GM23338 (cell line): Measurements from ENCODE around the gene COL4A2. TPM values are rescaled to one million over a fixed set of nuclear protein-coding genes. Genes with fewer than 3 reads are reported as not detected.
A peak's percentile ranks its signal among the peaks of the same experiment; 100 is the strongest.

Experiments
- ATAC-seq: fragments of 200-7000 bp; cut with Tn5 transposase; 3 replicates; pipeline ENCODE4 v1.9.1; 2020
- DNase-seq: peaks from one replicate; pipeline ENCODE4 v3.0.0-alpha.2; 2015; ENCODE audit warnings: low spot score
- H2AFZ ChIP-seq: fragments of 200-600 bp; sonication (generic); 2 replicates; pipeline ENCODE4 v1.8.0; 2016; ENCODE audit warnings: antibody characterized with exemption, mild to moderate bottlenecking, moderate library complexity
- H3F3A ChIP-seq: fragments of 200-600 bp; sonication (generic); replicated peaks from 2 replicates; pipeline ENCODE4 v1.8.0; 2017; ENCODE audit warnings: antibody characterized with exemption, mixed run types, low read depth
- H3K27ac ChIP-seq: fragments of 200-600 bp; sonication (generic); 2 replicates; pipeline ENCODE4 v1.6.1; 2016; ENCODE audit warnings: low read depth
- H3K27me3 ChIP-seq: fragments of 200-600 bp; sonication (generic); 2 replicates; pipeline ENCODE4 v1.8.0; 2016; ENCODE audit warnings: mild to moderate bottlenecking, mixed run types, moderate library complexity; ENCODE audit not compliant: insufficient read depth
- H3K36me3 ChIP-seq: fragments of 200-600 bp; sonication (generic); 2 replicates; pipeline ENCODE4 v1.8.0; 2016; ENCODE audit warnings: mild to moderate bottlenecking; ENCODE audit not compliant: insufficient read depth
- H3K4me1 ChIP-seq: fragments of 200-600 bp; sonication (generic); 2 replicates; pipeline ENCODE4 v1.8.0; 2016; ENCODE audit warnings: mild to moderate bottlenecking, moderate library complexity; ENCODE audit not compliant: insufficient read depth
- H3K4me2 ChIP-seq: fragments of 200-600 bp; sonication (generic); 2 replicates; pipeline ENCODE4 v1.7.1; 2017; ENCODE audit warnings: mixed run types
- H3K4me3 ChIP-seq: fragments of 200-600 bp; sonication (generic); 2 replicates; pipeline ENCODE4 v1.6.1; 2016; ENCODE audit warnings: mixed run types
- H3K79me2 ChIP-seq: fragments of 200-600 bp; sonication (generic); replicated peaks from 2 replicates; pipeline ENCODE4 v1.8.0; 2017; ENCODE audit warnings: mild to moderate bottlenecking; ENCODE audit not compliant: insufficient read depth
- H3K9me2 ChIP-seq: fragments of 200-600 bp; sonication (generic); 2 replicates; pipeline ENCODE4 v1.8.0; 2017; ENCODE audit not compliant: insufficient read depth
- H4K20me1 ChIP-seq: fragments of 200-600 bp; sonication (generic); replicated peaks from 2 replicates; pipeline ENCODE4 v1.8.0; 2017; ENCODE audit warnings: mild to moderate bottlenecking; ENCODE audit not compliant: insufficient read depth
- H3K27ac Mint-ChIP-seq: 2 replicates; pipeline ENCODE4 v1.8.0; 2020; ENCODE audit warnings: inconsistent platforms, mild to moderate bottlenecking, moderate library complexity, mixed read lengths
- H3K27me3 Mint-ChIP-seq: 3 replicates; pipeline ENCODE4 v1.8.0; 2022; ENCODE audit warnings: low read depth, mild to moderate bottlenecking, moderate library complexity, mixed read lengths, inconsistent platforms; ENCODE audit not compliant: insufficient read depth, poor library complexity
- H3K36me3 Mint-ChIP-seq: 3 replicates; pipeline ENCODE4 v1.8.0; 2021; ENCODE audit warnings: low read depth, mild to moderate bottlenecking, inconsistent platforms, moderate library complexity, mixed read lengths
- H3K4me1 Mint-ChIP-seq: 3 replicates; pipeline ENCODE4 v1.8.0; 2020; ENCODE audit warnings: mild to moderate bottlenecking, inconsistent platforms, mixed read lengths
- H3K4me3 Mint-ChIP-seq: 3 replicates; pipeline ENCODE4 v1.8.0; 2021; ENCODE audit warnings: moderate library complexity, mild to moderate bottlenecking, inconsistent platforms, mixed read lengths
- H3K9me3 Mint-ChIP-seq: 3 replicates; pipeline ENCODE4 v1.8.0; 2020; ENCODE audit warnings: moderate library complexity, mild to moderate bottlenecking, inconsistent platforms, mixed read lengths
- ETS1 ChIP-seq: IDR thresholded peaks from 2 replicates; pipeline ENCODE4 v1.6.1; 2016; ENCODE audit warnings: antibody characterized with exemption
- EZH2 ChIP-seq: fragments of 200-600 bp; sonication (generic); IDR thresholded peaks from one replicate; pipeline ENCODE4 v1.8.0; 2017; ENCODE audit warnings: antibody characterized with exemption, mild to moderate bottlenecking, low read depth; ENCODE audit not compliant: unreplicated experiment
- EZH2phosphoT487 ChIP-seq: fragments of 200-600 bp; sonication (generic); IDR thresholded peaks from one replicate; pipeline ENCODE4 v1.8.1; 2018; ENCODE audit warnings: antibody characterized with exemption; ENCODE audit not compliant: unreplicated experiment
- JUNB ChIP-seq: IDR thresholded peaks from one replicate; pipeline ENCODE4 v1.6.1; 2016; ENCODE audit warnings: antibody characterized with exemption; ENCODE audit not compliant: unreplicated experiment
- POLR2AphosphoS5 ChIP-seq: IDR thresholded peaks from 2 replicates; pipeline ENCODE4 v1.6.1; 2016; ENCODE audit warnings: antibody characterized with exemption, low read depth
- STAT1 ChIP-seq: IDR thresholded peaks from one replicate; pipeline ENCODE4 v1.6.1; 2016; ENCODE audit warnings: antibody characterized with exemption; ENCODE audit not compliant: unreplicated experiment
- ZNF114 ChIP-seq: fragments of 250-450 bp; sonication (Bioruptor Pico); IDR thresholded peaks from 2 replicates; pipeline ENCODE4 v1.5.0; 2020; ENCODE audit warnings: mild to moderate bottlenecking, moderate library complexity
- ZNF462 ChIP-seq: fragments of 250-450 bp; sonication (Bioruptor Pico); IDR thresholded peaks from 2 replicates; pipeline ENCODE4 v1.5.0; 2020; ENCODE audit warnings: mild to moderate bottlenecking, moderate library complexity
- polyA plus RNA-seq: library from polyadenylated mRNA; unstranded; fragments of >200 nt; fragmentation: Nextera tagmentation; extraction: Ambion mirVana; gene quantifications from 2 replicates; pipeline ENCODE4 v1.2.1, GENCODE V29; 2016
- total RNA-seq: library from RNA; depleted of rRNA; stranded (reverse); fragments of >200 nt; shearing (Covaris generic); gene quantifications from 2 replicates; pipeline ENCODE4 v1.2.3, GENCODE V29; 2014

COL4A2 gene
- total and polyA plus RNA-seq, 2 experiments from 2014 or later, result 37.4 to 131 TPM

GRCh38 chr13:110559986-110560385 lies 252.9 kb downstream of the COL4A2 start:
- Mint-ChIP-seq H3K4me1 (peaks cover 44% of the 10 kb centered on the region), H3K27me3 (peaks cover 33% of the 10 kb centered on the region), H3K36me3 (peaks cover 11% of the 10 kb centered on the region), H3K4me3 (peak overlapping the region; percentile 86), H3K9me3 (peaks cover 3% of the 10 kb centered on the region; the same call in 1 of the 3 replicates), H3K27ac (no peak overlapping the region)
- Histone ChIP-seq H4K20me1 (peaks cover 7% of the 10 kb centered on the region), H3K9me2 (no peaks in the 10 kb centered on the region), H3K4me2 (peak overlapping the region; percentile 96), H3F3A (peaks cover 22% of the 10 kb centered on the region; the same call in 1 of the 2 replicates), H3K79me2 (peaks cover 52% of the 10 kb centered on the region), H3K27me3 (no peaks in the 10 kb centered on the region), H3K4me3 (peak overlapping the region; percentile 87), H2AFZ (no peak overlapping the region), H3K36me3 (peaks cover 4% of the 10 kb centered on the region; the same call in 1 of the 2 replicates), H3K27ac (no peak overlapping the region), H3K4me1 (peaks cover 26% of the 10 kb centered on the region)
- TF ChIP-seq ZNF114 (no peak), EZH2 (no peak), EZH2phosphoT487 (no peak), ETS1 (no peak), STAT1 (no peak), POLR2AphosphoS5 (no peak), ZNF462 (CRISPR knock-in tag) (no peak), JUNB (no peak)
- ATAC-seq (no peak), DNase-seq (no peak)
